ENCODE measurements around the gene CLDN12.

- TF ChIP-seq CTCF (conservative IDR thresholded peaks at IDR 0.05; ENCODE audit: low read depth, low read length) (no peak), RFX5 (IDR thresholded peaks at IDR 0.05; ENCODE audit: low read depth, low read length) (no peak), RCOR1 (IDR thresholded peaks at IDR 0.05; ENCODE audit: insufficient replicate concordance, low read length) (no peak), RAD21 (IDR thresholded peaks at IDR 0.05; ENCODE audit: low read length) (no peak), POLR2A (IDR thresholded peaks at IDR 0.05; ENCODE audit: low read depth, low read length) (no peak), MXI1 (IDR thresholded peaks at IDR 0.05; ENCODE audit: borderline replicate concordance, low read depth, low read length) (no peak), CEBPB (IDR thresholded peaks at IDR 0.05; ENCODE audit: low read depth, low read length) (no peak), SMC3 (IDR thresholded peaks at IDR 0.05; ENCODE audit: low read depth, low read length) (no peak), CHD1 (IDR thresholded peaks at IDR 0.05; ENCODE audit: low read depth, low read length) (no peak), MAZ (IDR thresholded peaks at IDR 0.05; ENCODE audit: borderline replicate concordance, low read depth, low read length) (no peak)
Observed at GRCh38 chr7:90421651-90422050, 18.4 kb downstream of the CLDN12 start.

Data from IMR-90 (cell line).